IPS-11a (cell line): ENCODE measurements around the gene EPHA3.

Experiments used
- H3K4me3 ChIP-seq: one replicate; pipeline ENCODE4 v1.5.1; 2013; ENCODE audit warnings: low read depth, low read length, control low read depth

The EPHA3 gene

GRCh38 chr3:89434621-89435380 lies 327.4 kb downstream of the EPHA3 start:
- H3K4me3 ChIP-seq, result no peak overlapping the region

GRCh38 chr3:89436846-89437245 lies 329.4 kb downstream of the EPHA3 start:
- H3K4me3 ChIP-seq, result no peak overlapping the region

GRCh38 chr3:89440386-89440785 lies 333.0 kb downstream of the EPHA3 start:
- H3K4me3 ChIP-seq, result no peak overlapping the region

GRCh38 chr3:89441141-89441540 lies 333.7 kb downstream of the EPHA3 start:
- H3K4me3 ChIP-seq, result no peak overlapping the region

GRCh38 chr3:89446593-89446992 lies 339.2 kb downstream of the EPHA3 start:
- H3K4me3 ChIP-seq, result no peak overlapping the region

- H3K4me3 ChIP-seq, result no peak overlapping the region
Measured at GRCh38 chr3:89447243-89447642, 339.8 kb downstream of the EPHA3 start.

GRCh38 chr3:89449086-89449485 lies 341.7 kb downstream of the EPHA3 start:
- H3K4me3 ChIP-seq, result no peak overlapping the region

- no peak overlapping the region for H3K4me3 ChIP-seq
Measured at GRCh38 chr3:89452066-89452465, 344.6 kb downstream of the EPHA3 start.

- H3K4me3 ChIP-seq, result no peak overlapping the region
Measured at GRCh38 chr3:89455240-89455639, 347.8 kb downstream of the EPHA3 start.

GRCh38 chr3:89467898-89468363 lies 360.5 kb downstream of the EPHA3 start:
- no peak overlapping the region for H3K4me3 ChIP-seq

- no peak overlapping the region for H3K4me3 ChIP-seq
Measured at GRCh38 chr3:89472101-89472500, 364.7 kb downstream of the EPHA3 start.

- no peak overlapping the region for H3K4me3 ChIP-seq
Measured at GRCh38 chr3:89474333-89475130, 367.1 kb downstream of the EPHA3 start.

- H3K4me3 ChIP-seq, result no peak overlapping the region
Measured at GRCh38 chr3:89488800-89489580, 381.6 kb downstream of the EPHA3 start.

GRCh38 chr3:89490129-89490528 lies 382.7 kb downstream of the EPHA3 start:
- no peak overlapping the region for H3K4me3 ChIP-seq

- no peak overlapping the region for H3K4me3 ChIP-seq
Measured at GRCh38 chr3:89494734-89495133, 387.3 kb downstream of the EPHA3 start.

- no peak overlapping the region for H3K4me3 ChIP-seq
Measured at GRCh38 chr3:89503891-89504391, 396.5 kb downstream of the EPHA3 start.

- H3K4me3 ChIP-seq, result no peak overlapping the region
Measured at GRCh38 chr3:89504432-89504831, 397.0 kb downstream of the EPHA3 start.

GRCh38 chr3:89506462-89507103 lies 399.2 kb downstream of the EPHA3 start:
- H3K4me3 ChIP-seq, result no peak overlapping the region

- no peak overlapping the region for H3K4me3 ChIP-seq
Measured at GRCh38 chr3:89521328-89521727, 413.9 kb downstream of the EPHA3 start.

- H3K4me3 ChIP-seq, result no peak overlapping the region
Measured at GRCh38 chr3:89522155-89522554, 414.7 kb downstream of the EPHA3 start.

GRCh38 chr3:89525609-89526008 lies 418.2 kb downstream of the EPHA3 start:
- no peak overlapping the region for H3K4me3 ChIP-seq
